Activated naive CD8-positive, alpha-beta T cell treated with anti-CD3 and anti-CD28 coated beads for 36 hours (primary cell): ENCODE measurements around the gene TUBG1. TPM values are rescaled to one million over a fixed set of nuclear protein-coding genes. Genes with fewer than 3 reads are reported as not detected.
"Not testable (repeated sequence)": the region's sequence is repeated elsewhere in the genome, so short reads cannot be mapped to it uniquely, and the experiment has no call there.

Experiments used
- DNase-seq: peaks from one replicate; pipeline ENCODE4 v3.0.0; 2021
- H3K27ac Mint-ChIP-seq: one replicate; pipeline ENCODE4 v1.8.0; 2022; ENCODE audit warnings: mild to moderate bottlenecking, moderate library complexity, mixed read lengths
- H3K27me3 Mint-ChIP-seq: one replicate; pipeline ENCODE4 v1.8.0; 2022; ENCODE audit warnings: mild to moderate bottlenecking, mixed read lengths
- H3K36me3 Mint-ChIP-seq: one replicate; pipeline ENCODE4 v1.8.0; 2021; ENCODE audit warnings: mild to moderate bottlenecking, mixed read lengths
- H3K4me1 Mint-ChIP-seq: one replicate; pipeline ENCODE4 v1.8.0; 2021; ENCODE audit warnings: mixed read lengths
- H3K4me3 Mint-ChIP-seq: one replicate; pipeline ENCODE4 v1.8.0; 2022; ENCODE audit warnings: mild to moderate bottlenecking, moderate library complexity, mixed read lengths
- H3K9me3 Mint-ChIP-seq: one replicate; pipeline ENCODE4 v1.8.0; 2022; ENCODE audit warnings: mixed read lengths
- total RNA-seq, 2 experiments: library from RNA; stranded (reverse); gene quantifications; one replicate each; pipeline ENCODE4 v1.2.3, GENCODE V29; 2021

TUBG1 gene
- total RNA-seq, 2 experiments from 2014 or later, result 93.1 to 95.4 TPM

DNA sequence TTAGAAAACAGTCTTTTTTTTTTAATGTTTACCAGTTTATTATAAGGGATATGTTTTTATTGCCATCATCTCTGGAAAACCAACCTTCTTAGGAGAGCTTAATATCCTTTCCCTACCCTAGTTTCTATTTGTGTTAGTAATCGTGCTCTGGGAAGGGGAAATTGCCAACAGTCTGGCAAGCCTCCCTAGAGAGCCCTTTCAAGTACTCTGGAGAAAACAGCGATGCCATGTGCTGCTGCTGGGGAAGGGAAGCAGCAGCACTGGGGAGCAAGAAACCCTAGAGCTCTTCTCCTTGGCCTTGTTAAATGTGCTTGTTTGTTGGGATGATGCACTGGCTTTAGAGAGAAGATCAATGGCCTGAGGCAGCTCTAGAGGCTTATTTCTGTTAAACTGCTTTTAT lies 10.6 kb upstream of the TUBG1 start:
- Mint-ChIP-seq H3K4me1 (peaks cover 21% of the 10 kb centered on the region), H3K4me3 (no peak overlapping the region), H3K36me3 (peaks cover 6% of the 10 kb centered on the region), H3K27ac (peak overlapping the region; percentile 25), H3K9me3 (no peaks in the 10 kb centered on the region), H3K27me3 (no peaks in the 10 kb centered on the region)
- DNase-seq, result no peak

DNA sequence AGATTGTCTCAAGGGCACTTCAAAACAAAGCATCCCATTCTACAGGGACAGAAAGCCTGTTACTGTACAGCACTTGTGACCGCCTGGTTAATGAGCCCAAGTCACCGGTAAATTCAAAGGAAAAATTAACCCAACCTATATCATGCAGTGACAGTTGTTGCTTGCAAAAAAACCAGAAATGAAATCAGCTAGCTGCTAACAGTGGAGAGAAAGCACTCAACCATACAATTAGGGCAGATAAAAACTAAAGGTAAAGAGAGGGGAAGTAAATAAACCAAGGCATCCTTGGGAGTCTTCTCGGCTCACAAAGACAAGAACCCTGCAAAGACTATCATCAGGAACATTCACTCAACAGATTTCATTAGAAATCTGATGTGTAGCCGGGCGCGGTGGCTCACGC lies 6.2 kb upstream of the TUBG1 start:
- no peak for DNase-seq
- Mint-ChIP-seq H3K27ac (no peak overlapping the region), H3K9me3 (no peaks in the 10 kb centered on the region), H3K27me3 (no peaks in the 10 kb centered on the region), H3K4me3 (no peak overlapping the region), H3K4me1 (peaks cover 54% of the 10 kb centered on the region), H3K36me3 (peaks cover 9% of the 10 kb centered on the region)

DNA sequence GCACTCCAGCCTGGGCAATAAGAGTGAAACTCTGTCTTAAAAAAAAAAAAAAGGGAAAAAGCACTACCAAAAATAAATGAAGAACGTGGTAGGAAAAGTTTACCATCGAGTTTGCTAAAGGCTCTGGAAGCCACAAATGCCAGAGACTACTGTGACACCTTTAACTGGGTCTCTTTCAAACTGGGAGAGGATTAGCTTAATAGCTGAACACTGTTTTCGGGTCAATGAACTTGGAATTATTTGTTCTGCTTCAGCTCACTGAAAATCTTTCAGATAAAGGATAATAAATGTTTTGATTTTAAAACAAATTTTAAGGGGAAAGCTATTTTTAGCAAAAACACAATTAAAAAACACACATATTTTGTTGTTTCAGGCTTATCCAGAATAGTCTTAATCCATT lies 1.7 kb upstream of the TUBG1 start:
- Mint-ChIP-seq H3K4me3 (peak overlapping the region; percentile 95), H3K4me1 (peaks cover 45% of the 10 kb centered on the region), H3K27ac (peak overlapping the region; percentile 67), H3K36me3 (peaks cover 21% of the 10 kb centered on the region), H3K9me3 (no peaks in the 10 kb centered on the region), H3K27me3 (no peaks in the 10 kb centered on the region)
- DNase-seq, result no peak

GRCh38 chr17:42608305-42609181 lies 940 bp upstream of the TUBG1 start:
- H3K9me3 Mint-ChIP-seq, result no peaks in the 10 kb centered on the region
- peak overlapping the region; percentile 94 for H3K27ac Mint-ChIP-seq
- H3K4me3 Mint-ChIP-seq, result peak overlapping the region; percentile 95
- DNase-seq, result no peak
- H3K36me3 Mint-ChIP-seq, result peaks cover 22% of the 10 kb centered on the region
- H3K27me3 Mint-ChIP-seq, result no peaks in the 10 kb centered on the region
- H3K4me1 Mint-ChIP-seq, result peaks cover 40% of the 10 kb centered on the region

GRCh38 chr17:42609814-42610801 lies 625 bp downstream of the TUBG1 start:
- H3K27ac Mint-ChIP-seq, result peak overlapping the region; percentile 94
- DNase-seq, result peak; percentile 21

GRCh38 chr17:42612013-42612412 lies 2.5 kb downstream of the TUBG1 start:
- Mint-ChIP-seq H3K36me3 (peaks cover 30% of the 10 kb centered on the region), H3K4me1 (peaks cover 12% of the 10 kb centered on the region), H3K4me3 (no peak overlapping the region), H3K27ac (no peak overlapping the region), H3K27me3 (no peaks in the 10 kb centered on the region), H3K9me3 (no peaks in the 10 kb centered on the region)
- no peak for DNase-seq

More at GRCh38 chr17:42609814-42610801, 625 bp downstream of the TUBG1 start:
- Mint-ChIP-seq H3K4me1 (peaks cover 28% of the 10 kb centered on the region), H3K36me3 (peaks cover 33% of the 10 kb centered on the region), H3K4me3 (peak overlapping the region; percentile 95)
- H3K27me3 Mint-ChIP-seq, H3K9me3 Mint-ChIP-seq: not testable (repeated sequence)

DNA sequence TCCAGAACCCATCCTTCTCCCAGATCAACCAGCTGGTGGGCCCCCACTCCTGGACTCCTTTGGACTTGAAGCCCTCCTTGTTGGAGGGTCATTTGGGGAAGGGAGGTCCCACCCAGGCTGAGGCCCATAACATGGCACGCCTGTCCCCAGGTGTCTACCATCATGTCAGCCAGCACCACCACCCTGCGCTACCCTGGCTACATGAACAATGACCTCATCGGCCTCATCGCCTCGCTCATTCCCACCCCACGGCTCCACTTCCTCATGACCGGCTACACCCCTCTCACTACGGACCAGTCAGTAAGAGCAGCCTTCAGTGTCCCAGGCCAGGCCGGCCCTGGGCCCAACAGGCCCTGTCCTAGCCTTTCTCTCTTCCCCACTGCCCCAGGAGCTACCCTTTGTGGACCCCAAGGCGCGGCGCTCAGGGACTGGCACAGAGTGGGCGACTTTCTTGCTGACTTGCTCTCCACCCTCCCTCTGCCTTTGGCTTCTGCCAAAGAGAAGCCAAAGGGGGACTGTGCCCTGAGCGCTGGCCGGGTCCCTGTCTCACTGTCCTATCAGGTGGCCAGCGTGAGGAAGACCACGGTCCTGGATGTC lies 4.3 kb downstream of the TUBG1 start:
- Mint-ChIP-seq H3K36me3 (peaks cover 31% of the 10 kb centered on the region), H3K4me3 (no peak overlapping the region), H3K27ac (no peak overlapping the region), H3K4me1 (peaks cover 2% of the 10 kb centered on the region), H3K27me3 (no peaks in the 10 kb centered on the region), H3K9me3 (no peaks in the 10 kb centered on the region)
- no peak for DNase-seq

- H3K36me3 Mint-ChIP-seq, result peaks cover 19% of the 10 kb centered on the region
- H3K27me3 Mint-ChIP-seq, result no peaks in the 10 kb centered on the region
- peaks cover 2% of the 10 kb centered on the region for H3K4me1 Mint-ChIP-seq
- no peaks in the 10 kb centered on the region for H3K9me3 Mint-ChIP-seq
- no peak for DNase-seq
- H3K4me3 Mint-ChIP-seq, result no peak overlapping the region
- H3K27ac Mint-ChIP-seq, result no peak overlapping the region
Observed at GRCh38 chr17:42617956-42618431, 8.5 kb downstream of the TUBG1 start.

DNA sequence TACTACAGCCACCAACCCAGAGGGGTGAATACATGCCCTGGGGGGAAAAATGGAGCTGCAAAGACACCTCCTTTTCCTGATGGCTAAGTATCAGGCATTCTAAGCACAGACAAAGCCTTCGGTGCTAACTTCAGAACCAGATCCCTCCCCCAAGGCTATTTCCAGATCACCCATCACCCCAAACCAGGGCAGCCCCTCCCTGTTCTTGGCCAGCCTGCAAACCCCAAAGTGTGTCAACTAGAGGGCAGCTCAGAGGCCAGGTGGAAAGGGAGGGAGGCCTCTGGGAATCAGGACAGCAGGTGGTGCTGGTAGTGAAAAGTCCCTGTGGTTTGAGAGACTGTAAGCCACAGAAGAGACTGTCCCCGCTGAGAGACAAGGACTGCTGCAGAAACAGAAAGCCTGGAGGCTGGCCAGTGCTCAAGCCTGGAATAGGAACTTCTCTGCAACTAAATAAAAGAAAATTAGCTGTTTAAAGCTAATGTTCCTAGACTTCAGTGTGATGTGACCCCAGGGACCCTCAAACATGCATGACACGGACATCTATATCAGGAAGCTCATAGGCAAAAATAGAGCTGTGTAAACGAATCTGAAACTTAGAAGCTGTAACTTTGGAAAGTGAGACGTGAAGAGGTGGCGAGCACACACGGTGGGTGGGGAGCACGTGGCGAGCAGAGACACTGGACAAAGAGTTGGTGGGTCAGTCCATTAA lies 9.1 kb downstream of the TUBG1 start:
- Mint-ChIP-seq H3K4me3 (no peak overlapping the region), H3K9me3 (no peaks in the 10 kb centered on the region), H3K4me1 (peaks cover 2% of the 10 kb centered on the region), H3K27ac (no peak overlapping the region), H3K36me3 (peaks cover 17% of the 10 kb centered on the region), H3K27me3 (no peaks in the 10 kb centered on the region)
- no peak for DNase-seq

- H3K4me3 Mint-ChIP-seq, DNase-seq, H3K27ac Mint-ChIP-seq, H3K36me3 Mint-ChIP-seq, H3K9me3 Mint-ChIP-seq, H3K27me3 Mint-ChIP-seq, H3K4me1 Mint-ChIP-seq: not testable (repeated sequence)
Observed at GRCh38 chr17:42621987-42622386, 12.5 kb downstream of the TUBG1 start.

- H3K36me3 Mint-ChIP-seq, result no peaks in the 10 kb centered on the region
- H3K27ac Mint-ChIP-seq, result no peak overlapping the region
- H3K4me3 Mint-ChIP-seq, result no peak overlapping the region
- H3K9me3 Mint-ChIP-seq, result no peaks in the 10 kb centered on the region
- H3K4me1 Mint-ChIP-seq, result peaks cover 2% of the 10 kb centered on the region
- no peak for DNase-seq
- H3K27me3 Mint-ChIP-seq, result peaks cover 4% of the 10 kb centered on the region
Observed at GRCh38 chr17:42623271-42623670, 13.8 kb downstream of the TUBG1 start.

DNA sequence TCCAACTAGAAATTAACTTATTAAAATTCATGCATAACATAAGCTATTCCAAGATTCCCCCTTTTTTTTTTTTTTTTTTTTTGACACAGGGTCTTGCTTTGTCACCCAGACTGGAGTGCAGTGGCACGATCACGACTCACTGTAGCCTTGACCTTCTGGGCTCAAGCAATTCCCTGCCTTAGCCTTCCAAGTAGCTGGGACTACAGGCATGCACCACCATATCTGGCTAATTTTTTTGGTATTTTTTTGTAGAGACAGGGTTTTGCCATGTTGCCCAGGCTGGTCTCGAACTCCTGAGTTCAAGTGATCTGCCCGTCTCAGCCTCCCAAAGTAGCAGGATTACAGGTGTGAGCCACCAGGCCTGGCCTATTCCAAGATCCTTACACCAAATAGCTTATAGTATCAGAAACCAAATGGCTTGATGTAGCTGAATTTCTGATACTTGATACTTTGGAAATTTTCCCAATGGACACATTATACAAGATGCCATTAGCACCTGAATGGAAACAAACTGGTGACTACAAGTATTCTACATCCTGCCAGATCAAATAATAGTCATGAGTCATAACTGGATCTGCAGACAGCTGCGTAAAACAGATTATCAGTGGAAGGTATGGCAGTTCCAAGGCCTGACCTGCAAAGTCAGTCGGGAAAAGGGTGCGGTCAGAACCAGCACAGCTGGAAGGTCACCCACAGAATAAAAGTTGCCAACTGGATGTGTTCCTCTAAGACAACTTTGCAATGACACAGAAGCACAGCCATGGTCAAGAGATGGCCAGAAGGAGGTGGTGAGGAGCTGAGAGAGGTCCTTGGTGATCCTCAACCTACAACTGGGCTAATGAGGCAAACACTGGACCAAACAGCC lies 14.5 kb downstream of the TUBG1 start:
- DNase-seq, result no peak
- Mint-ChIP-seq H3K27ac (no peak overlapping the region), H3K4me3 (no peak overlapping the region), H3K9me3 (no peaks in the 10 kb centered on the region), H3K36me3 (no peaks in the 10 kb centered on the region), H3K4me1 (peaks cover 1% of the 10 kb centered on the region), H3K27me3 (peaks cover 4% of the 10 kb centered on the region)

GRCh38 chr17:42627032-42627764 lies 17.7 kb downstream of the TUBG1 start:
- not testable (repeated sequence) for H3K9me3 Mint-ChIP-seq, DNase-seq, H3K27ac Mint-ChIP-seq, H3K36me3 Mint-ChIP-seq, H3K4me3 Mint-ChIP-seq, H3K4me1 Mint-ChIP-seq, H3K27me3 Mint-ChIP-seq
